HCT116 (cell line): ENCODE measurements around the gene FAM204A. TPM values are rescaled to one million over a fixed set of nuclear protein-coding genes. Genes with fewer than 3 reads are reported as not detected.

Experiments
- ATAC-seq: fragments of 200-7000 bp; cut with Tn5 transposase; 2 replicates; pipeline ENCODE4 v1.9.1; 2020; ENCODE audit warnings: mild to moderate bottlenecking, moderate library complexity
- BruUV-seq: library from RNA; stranded (reverse); fragments of 400-500 nt; replicated peaks from 2 replicates; lab custom pipeline; 2021; lab: Mats Ljungman, UMichigan
- CTCF ChIA-PET: fragments of 300-600 bp; sonication (Branson Sonifier 250); formaldehyde crosslinking; loops from one replicate; lab custom pipeline; 2021; ENCODE audit warnings: antibody characterized with exemption; lab: Charles Lee
- POLR2A ChIA-PET: fragments of 300-600, 350-600 bp; sonication (Branson Sonifier 250); formaldehyde crosslinking; loops from one replicate; lab custom pipeline; 2021; ENCODE audit warnings: antibody characterized with exemption; lab: Charles Lee
- RAD21 ChIA-PET, 2 experiments: fragments of 300-600 bp; sonication (Branson Sonifier 250); formaldehyde crosslinking; loops; one replicate each; lab custom pipeline; 2023; ENCODE audit warnings: low total read pairs in 2 of 2; ENCODE audit not compliant: uncharacterized antibody in 2 of 2, unreplicated experiment in 2 of 2, low non-redundant PET in 1 of 2; lab: Charles Lee
- DNase-seq: peaks from one replicate; pipeline ENCODE4 v3.0.0-alpha.2; 2010; ENCODE audit warnings: low read depth, low spot score
- H2AFZ ChIP-seq: fragments of 200-600 bp; shearing (Covaris generic), sonication (generic); 2 replicates; pipeline ENCODE4 v1.6.1; 2017; ENCODE audit warnings: low read depth, mixed run types, mixed read lengths, antibody characterized with exemption, low read length; ENCODE audit not compliant: poor library complexity, severe bottlenecking
- H3K27ac ChIP-seq: 2 replicates; pipeline ENCODE4 v1.5.1; 2012; ENCODE audit warnings: low read depth, low read length
- H3K27me3 ChIP-seq: fragments of 200-600 bp; sonication (generic); 2 replicates; pipeline ENCODE4 v1.6.1; 2016; ENCODE audit warnings: mixed run types, low read length, mixed read lengths; ENCODE audit not compliant: insufficient read depth
- H3K36me3 ChIP-seq, 2 experiments: fragments of 200-500 bp in 1 of 2; fragments of 200-600 bp in 1 of 2; sonication (Bioruptor generic) in 1 of 2; sonication (generic) in 1 of 2; 2 replicates each; pipeline versions ENCODE4 v1.5.1 to v1.6.1; 2014 to 2016; ENCODE audit warnings: low read length in 2 of 2, inconsistent platforms in 1 of 2, mixed read lengths in 1 of 2, mixed run types in 1 of 2; ENCODE audit not compliant: insufficient read depth in 2 of 2, control insufficient read depth in 1 of 2
- H3K4me1 ChIP-seq, 2 experiments: fragments of 200-600 bp in 1 of 2; sonication (generic) in 1 of 2; 2 replicates each; pipeline versions ENCODE4 v1.5.1 to v1.6.1; 2012 to 2017; ENCODE audit warnings: low read length in 2 of 2, inconsistent platforms in 1 of 2, mild to moderate bottlenecking in 1 of 2, mixed read lengths in 1 of 2, mixed run types in 1 of 2, moderate library complexity in 1 of 2; ENCODE audit not compliant: insufficient read depth in 2 of 2, control insufficient read depth in 1 of 2
- H3K4me2 ChIP-seq: fragments of 200-600 bp; sonication (generic); 2 replicates; pipeline ENCODE4 v1.6.1; 2017; ENCODE audit warnings: mixed run types, low read length, mixed read lengths
- H3K4me3 ChIP-seq, 2 experiments: fragments of 200-600 bp in 1 of 2; sonication (generic) in 1 of 2; replicated peaks in 1 of 2; 2 replicates each; pipeline ENCODE4 v1.5.1; 2011 to 2016; ENCODE audit warnings: low read length in 2 of 2, control low read depth in 1 of 2, low read depth in 1 of 2, mild to moderate bottlenecking in 1 of 2, mixed read lengths in 1 of 2, mixed run types in 1 of 2
- H3K79me2 ChIP-seq: fragments of 200-600 bp; sonication (generic); 2 replicates; pipeline ENCODE4 v1.6.1; 2017; ENCODE audit warnings: mild to moderate bottlenecking, mixed run types, low read length, moderate library complexity, mixed read lengths; ENCODE audit not compliant: insufficient read depth
- H3K9ac ChIP-seq: fragments of 200-600 bp; sonication (generic); 2 replicates; pipeline ENCODE4 v1.6.1; 2016; ENCODE audit warnings: low read length, mixed read lengths
- H3K9me2 ChIP-seq: fragments of 200-600 bp; sonication (generic), shearing (Covaris generic); 2 replicates; pipeline ENCODE4 v1.6.1; 2017; ENCODE audit warnings: mixed run types, mild to moderate bottlenecking, moderate library complexity; ENCODE audit not compliant: insufficient read depth
- H3K9me3 ChIP-seq, 2 experiments: fragments of 200-500 bp in 1 of 2; fragments of 200-600 bp in 1 of 2; sonication (Bioruptor generic) in 1 of 2; sonication (generic) in 1 of 2; 2 replicates each; pipeline ENCODE4 v1.6.1; 2014 to 2017; ENCODE audit warnings: low read length in 2 of 2, mixed read lengths in 2 of 2, inconsistent platforms in 1 of 2, low read depth in 1 of 2, mild to moderate bottlenecking in 1 of 2, mixed run types in 1 of 2, moderate library complexity in 1 of 2; ENCODE audit not compliant: control insufficient read depth in 1 of 2, insufficient read depth in 1 of 2
- H4K20me1 ChIP-seq: fragments of 200-600 bp; sonication (generic), shearing (Covaris generic); 2 replicates; pipeline ENCODE4 v1.6.1; 2017; ENCODE audit warnings: mixed run types, mild to moderate bottlenecking, moderate library complexity; ENCODE audit not compliant: insufficient read depth
- ELF1 ChIP-seq: IDR thresholded peaks from 2 replicates; pipeline ENCODE4 v1.6.1; 2012; ENCODE audit warnings: low read depth, borderline replicate concordance
- EZH2 ChIP-seq: fragments of 200-600 bp; sonication (generic); IDR thresholded peaks from 2 replicates; pipeline ENCODE4 v1.6.1; 2017; ENCODE audit warnings: antibody characterized with exemption, mixed run types
- EZH2phosphoT487 ChIP-seq: fragments of 200-600 bp; IDR thresholded peaks from 2 replicates; pipeline ENCODE4 v1.6.1; 2018; ENCODE audit warnings: antibody characterized with exemption, borderline replicate concordance
- JUND ChIP-seq: IDR thresholded peaks from 2 replicates; pipeline ENCODE4 v1.6.1; 2012
- POLR2AphosphoS5 ChIP-seq: IDR thresholded peaks from 2 replicates; pipeline ENCODE4 v1.6.1; 2011; ENCODE audit warnings: mild to moderate bottlenecking, low read depth, low read length, moderate library complexity
- REST ChIP-seq: IDR thresholded peaks from 2 replicates; pipeline ENCODE4 v1.6.1; 2012; ENCODE audit warnings: low read depth
- SP1 ChIP-seq: IDR thresholded peaks from 2 replicates; pipeline ENCODE4 v1.6.1; 2012; ENCODE audit warnings: low read depth
- SRF ChIP-seq: IDR thresholded peaks from 2 replicates; pipeline ENCODE4 v1.6.1; 2012; ENCODE audit warnings: low read depth
- TCF7L2 ChIP-seq: IDR thresholded peaks from 2 replicates; pipeline ENCODE4 v1.7.0; 2011; ENCODE audit warnings: borderline replicate concordance, inconsistent platforms; ENCODE audit not compliant: insufficient read depth, insufficient read length; ENCODE audit errors: extremely low read depth
- ZFX ChIP-seq: fragments of 450-650 bp; IDR thresholded peaks from 2 replicates; pipeline ENCODE4 v1.6.1; 2017
- ZNF274 ChIP-seq: fragments of 200-500 bp; sonication (Bioruptor generic); IDR thresholded peaks from 2 replicates; pipeline ENCODE4 v1.6.1; 2014; ENCODE audit warnings: mild to moderate bottlenecking, low read depth, low read length, inconsistent platforms
- intact Hi-C: fragments of 100-400 bp; cut with micrococcal nuclease; formaldehyde crosslinking; loops from 2 replicates; pipeline ENCODE4 v1.10.0; 2022
- total RNA-seq: library from RNA; stranded (reverse); gene quantifications from one replicate; pipeline ENCODE4 v1.2.1, GENCODE V29; 2021; ENCODE audit not compliant: unreplicated experiment
- TF ChIP-seq, protein P1 (sequence below): IDR thresholded peaks from 2 replicates; pipeline ENCODE4 v1.6.1; 2012

The FAM204A gene
- total RNA-seq, 1 experiment from 2014 or later = 79.5 TPM

GRCh38 chr10:118383063-118383689 lies 41.1 kb upstream of the FAM204A start (continued):
- TF ChIP-seq REST = no peak
- TF ChIP-seq SP1 = no peak
- no peak for TF ChIP-seq ZNF274
- no peak for TF ChIP-seq EZH2

- ATAC-seq (no peak), DNase-seq (no peak)
- no peak overlapping the region for H3K9ac ChIP-seq
- H2AFZ ChIP-seq = no peak overlapping the region
- no peak overlapping the region for H3K4me3 ChIP-seq
- ChIA-PET CTCF (no interaction called here), RAD21 (no interaction called here), POLR2A (no interaction called here)
- H3K4me1 ChIP-seq = peaks cover 0 to 6% of the 10 kb centered on the region in 2 experiments; a peak in 1 of 4 replicates
- H3K9me2 ChIP-seq = no peaks in the 10 kb centered on the region
- peaks cover 8% of the 10 kb centered on the region; the same call in 1 of the 2 replicates for H3K27me3 ChIP-seq
- TF ChIP-seq ZFX (no peak), EZH2phosphoT487 (no peak), SP1 (no peak), TCF7L2 (no peak), SRF (no peak), POLR2AphosphoS5 (no peak), ELF1 (no peak), JUND (no peak)
- TF ChIP-seq, protein P1, sequence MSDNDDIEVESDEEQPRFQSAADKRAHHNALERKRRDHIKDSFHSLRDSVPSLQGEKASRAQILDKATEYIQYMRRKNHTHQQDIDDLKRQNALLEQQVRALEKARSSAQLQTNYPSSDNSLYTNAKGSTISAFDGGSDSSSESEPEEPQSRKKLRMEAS = no peak
- no peak overlapping the region for H3K27ac ChIP-seq
- no peaks in the 10 kb centered on the region for H3K36me3 ChIP-seq
- no peaks in the 10 kb centered on the region for H3K9me3 ChIP-seq
- H3K79me2 ChIP-seq = no peaks in the 10 kb centered on the region
- H4K20me1 ChIP-seq = no peaks in the 10 kb centered on the region
- intact Hi-C loops = no loop called here
- no TSS peak for BruUV-seq
- H3K4me2 ChIP-seq = no peak overlapping the region
Observed at GRCh38 chr10:118374404-118374803, 32.3 kb upstream of the FAM204A start.
